ENCODE results near the gene RNF150.

- no peak for TF ChIP-seq POLR2A (IDR thresholded peaks at IDR 0.05)
- no peak for TF ChIP-seq CTCF (IDR thresholded peaks at IDR 0.05)
Observed at GRCh38 chr4:141133999-141134995, 1.0 kb upstream of the RNF150 start.

Measured in adrenal gland (tissue), 5 donors.